Measurements from ENCODE around the gene NAP1L1. TPM values are rescaled to one million over a fixed set of nuclear protein-coding genes. Genes with fewer than 3 reads are reported as not detected.
"Not testable (repeated sequence)": the region's sequence is repeated elsewhere in the genome, so short reads cannot be mapped to it uniquely, and the experiment has no call there.

NAP1L1 gene
- total RNA-seq, 1 donor from 2014 or later = 116 TPM

DNA sequence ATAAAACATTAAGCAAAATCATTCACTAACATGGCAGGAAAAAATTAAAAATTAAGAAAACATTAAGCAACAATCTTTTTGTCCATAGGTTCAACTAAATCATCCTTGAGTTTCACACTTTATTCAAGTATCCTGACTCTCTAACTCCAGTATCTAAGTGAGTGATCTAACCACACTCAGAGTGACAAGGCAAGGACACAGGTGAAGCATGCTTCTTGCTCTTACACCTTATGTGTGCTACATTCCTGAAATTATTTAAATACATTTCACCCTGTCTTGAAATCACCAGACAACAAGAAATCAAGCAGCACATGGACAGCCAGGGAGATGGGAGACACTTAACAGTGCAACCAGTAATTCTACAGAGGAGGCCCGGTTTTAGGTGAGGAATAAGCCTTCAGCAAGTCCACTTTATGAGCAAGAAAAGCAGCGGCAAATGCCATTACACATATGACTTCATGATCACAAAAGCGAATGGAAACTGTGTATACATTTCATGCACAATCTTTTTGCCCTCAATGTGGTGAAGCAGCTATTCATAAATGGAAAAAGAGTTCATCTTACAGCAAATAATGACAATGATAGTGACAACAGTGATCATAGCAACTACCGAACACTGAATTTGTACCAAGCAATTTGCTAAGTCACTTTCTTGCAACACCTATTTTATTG, 90.3 kb downstream of the NAP1L1 start:
- DNase-seq (ENCODE audit: low read depth in 2 of 2) = no peak

DNA sequence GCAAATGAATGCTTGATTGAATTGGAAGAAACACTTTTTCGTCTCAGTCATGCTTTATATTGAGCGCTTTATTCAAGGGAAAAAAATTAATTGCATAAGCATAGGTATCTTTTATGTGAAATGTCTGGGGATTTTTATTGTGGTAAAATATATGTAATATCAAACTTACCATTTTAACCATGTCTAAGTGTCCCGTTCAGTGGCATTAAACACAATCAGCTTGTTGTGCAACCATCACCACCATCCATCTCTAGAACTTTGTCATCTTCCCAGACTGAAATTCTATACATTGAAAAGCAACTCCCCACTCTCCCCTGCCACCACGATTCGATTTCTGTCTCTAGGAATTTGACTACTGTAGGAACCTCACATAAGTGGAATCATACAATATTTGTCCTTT, 92.7 kb downstream of the NAP1L1 start:
- no peak for DNase-seq (ENCODE audit: low read depth in 2 of 2)

DNA sequence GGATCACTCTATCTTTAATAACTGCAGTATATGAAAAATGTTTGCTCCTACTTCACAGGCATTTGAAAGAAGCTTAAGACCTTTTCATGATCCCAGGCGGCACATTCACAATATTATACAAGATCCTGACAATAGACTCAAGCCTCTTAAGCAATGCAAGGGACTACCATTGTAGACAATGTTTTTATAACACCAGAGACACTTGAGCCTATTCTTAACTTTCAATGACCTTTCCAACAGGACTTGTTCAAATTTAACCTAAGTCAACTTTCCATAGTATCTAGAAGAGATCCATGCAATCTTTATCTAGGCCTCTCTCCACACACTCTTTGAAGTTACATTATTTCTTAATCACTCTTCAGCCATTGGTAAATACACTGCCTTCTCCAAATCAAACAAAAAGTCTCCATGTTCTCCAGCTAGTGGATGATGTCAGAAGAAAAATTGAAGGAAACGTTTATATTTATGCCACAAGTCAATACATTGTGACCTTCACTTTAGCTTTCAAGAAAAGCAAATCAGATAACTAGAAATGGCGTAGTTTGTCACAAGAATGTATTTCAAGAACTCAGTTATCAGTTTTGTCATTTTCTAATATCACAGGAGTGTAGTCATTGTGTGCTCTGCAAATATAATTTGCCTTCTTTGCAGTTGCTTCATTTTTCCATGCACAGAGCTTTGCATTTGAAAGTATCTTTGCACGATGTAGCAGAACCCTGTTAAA, 94.1 kb downstream of the NAP1L1 start:
- DNase-seq (ENCODE audit: low read depth in 2 of 2) = no peak

DNA sequence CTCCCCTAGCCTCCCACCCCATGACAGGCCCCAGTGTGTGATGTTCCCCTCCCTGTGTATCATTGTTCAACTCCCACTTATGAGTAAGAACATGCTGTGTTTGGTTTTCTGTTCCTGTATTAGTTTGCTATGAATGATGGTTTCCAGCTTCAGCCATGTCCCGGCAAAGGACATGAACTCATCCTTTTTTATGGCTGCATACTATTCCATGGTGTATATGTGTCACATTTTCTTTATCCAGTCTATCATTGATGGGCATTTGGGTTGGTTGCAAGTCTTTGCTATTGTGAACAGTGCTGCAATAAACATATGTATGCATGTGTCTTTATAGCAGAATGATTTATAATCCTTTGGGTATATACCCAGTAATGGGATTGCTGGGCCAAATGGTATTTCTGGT, 96.8 kb downstream of the NAP1L1 start:
- not testable (repeated sequence) for DNase-seq (ENCODE audit: low read depth in 2 of 2)

Other genes starting within 250 kb of the NAP1L1 start
- 13.1 and 16.1 TPM in 2 replicates for gene PHLDA1, start 52.9 kb downstream of the NAP1L1 start, total RNA-seq